Tibial nerve (tissue), 4 donors: ENCODE results near the gene NRN1.

ENCODE experiments used
- CTCF ChIP-seq, 5 experiments: fragments of 200-600 bp in 3 of 5; fragments of 450-650 bp in 2 of 5; sonication (generic) in 3 of 5; IDR thresholded peaks; one replicate each; pipeline ENCODE4 v1.5.1; 2016 to 2019; ENCODE audit warnings: antibody characterized with exemption in 5 of 5, mild to moderate bottlenecking in 3 of 5, moderate library complexity in 2 of 5
- EP300 ChIP-seq, 2 donors: sonication (generic); formaldehyde crosslinking; IDR thresholded peaks; one replicate each; pipeline ENCODE4 v1.6.1; 2017; ENCODE audit warnings: antibody characterized with exemption in 2 of 2, mild to moderate bottlenecking in 1 of 2
- POLR2A ChIP-seq, 2 donors: fragments of 450-650 bp; IDR thresholded peaks; one replicate each; pipeline ENCODE4 v1.6.1; 2017; ENCODE audit warnings: antibody characterized with exemption in 2 of 2, mild to moderate bottlenecking in 2 of 2, moderate library complexity in 2 of 2

GRCh38 chr6:6008089-6008647 is 1.4 kb upstream of the NRN1 start:
- no peak for TF ChIP-seq CTCF (IDR thresholded peaks at IDR 0.05)
- TF ChIP-seq POLR2A (IDR thresholded peaks at IDR 0.05) = no peak
- no peak for TF ChIP-seq EP300 (IDR thresholded peaks at IDR 0.05)
